ENCODE data around the gene CEP57L1. TPM values are rescaled to one million over a fixed set of nuclear protein-coding genes. Genes with fewer than 3 reads are reported as not detected.

CEP57L1 gene
- total RNA-seq, 2 donors from 2014 or later = 10.2 to 13.1 TPM

DNA sequence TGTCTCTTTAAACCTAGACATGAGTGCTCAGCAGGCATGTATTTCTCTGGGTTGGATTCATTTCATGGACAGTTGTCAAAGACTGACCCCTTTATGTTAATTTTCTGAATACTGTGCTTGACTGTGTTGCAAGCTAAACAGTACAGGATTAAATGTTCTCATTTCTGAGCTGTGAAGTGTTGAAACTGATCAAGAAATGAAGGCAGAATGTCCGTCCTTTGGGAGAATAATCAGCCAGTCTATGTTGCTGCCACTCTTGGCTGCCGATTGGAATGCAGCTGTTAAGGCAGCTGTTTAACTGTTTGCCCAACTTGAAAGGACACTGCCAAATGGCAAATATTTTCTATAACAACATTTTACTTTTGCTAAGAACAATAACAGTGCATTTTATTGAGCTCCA lies 87.3 kb downstream of the CEP57L1 start:
- TF ChIP-seq, protein P1, sequence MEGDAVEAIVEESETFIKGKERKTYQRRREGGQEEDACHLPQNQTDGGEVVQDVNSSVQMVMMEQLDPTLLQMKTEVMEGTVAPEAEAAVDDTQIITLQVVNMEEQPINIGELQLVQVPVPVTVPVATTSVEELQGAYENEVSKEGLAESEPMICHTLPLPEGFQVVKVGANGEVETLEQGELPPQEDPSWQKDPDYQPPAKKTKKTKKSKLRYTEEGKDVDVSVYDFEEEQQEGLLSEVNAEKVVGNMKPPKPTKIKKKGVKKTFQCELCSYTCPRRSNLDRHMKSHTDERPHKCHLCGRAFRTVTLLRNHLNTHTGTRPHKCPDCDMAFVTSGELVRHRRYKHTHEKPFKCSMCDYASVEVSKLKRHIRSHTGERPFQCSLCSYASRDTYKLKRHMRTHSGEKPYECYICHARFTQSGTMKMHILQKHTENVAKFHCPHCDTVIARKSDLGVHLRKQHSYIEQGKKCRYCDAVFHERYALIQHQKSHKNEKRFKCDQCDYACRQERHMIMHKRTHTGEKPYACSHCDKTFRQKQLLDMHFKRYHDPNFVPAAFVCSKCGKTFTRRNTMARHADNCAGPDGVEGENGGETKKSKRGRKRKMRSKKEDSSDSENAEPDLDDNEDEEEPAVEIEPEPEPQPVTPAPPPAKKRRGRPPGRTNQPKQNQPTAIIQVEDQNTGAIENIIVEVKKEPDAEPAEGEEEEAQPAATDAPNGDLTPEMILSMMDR (IDR thresholded peaks at IDR 0.05) = no peak
- Histone ChIP-seq H3K4me1 (no peaks in the 10 kb centered on the region), H3K4me3 (no peak overlapping the region), H3K36me3 (no peaks in the 10 kb centered on the region), H3K27me3 (no peaks in the 10 kb centered on the region), H3K9me3 (no peaks in the 10 kb centered on the region), H3K9ac (ENCODE audit: low read depth in 2 of 2, low read length in 2 of 2) (no peak overlapping the region), H3K27ac (no peak overlapping the region)
- DNase-seq = no peak
- intact Hi-C loops (cut with DNase I) = no loop called here

DNA sequence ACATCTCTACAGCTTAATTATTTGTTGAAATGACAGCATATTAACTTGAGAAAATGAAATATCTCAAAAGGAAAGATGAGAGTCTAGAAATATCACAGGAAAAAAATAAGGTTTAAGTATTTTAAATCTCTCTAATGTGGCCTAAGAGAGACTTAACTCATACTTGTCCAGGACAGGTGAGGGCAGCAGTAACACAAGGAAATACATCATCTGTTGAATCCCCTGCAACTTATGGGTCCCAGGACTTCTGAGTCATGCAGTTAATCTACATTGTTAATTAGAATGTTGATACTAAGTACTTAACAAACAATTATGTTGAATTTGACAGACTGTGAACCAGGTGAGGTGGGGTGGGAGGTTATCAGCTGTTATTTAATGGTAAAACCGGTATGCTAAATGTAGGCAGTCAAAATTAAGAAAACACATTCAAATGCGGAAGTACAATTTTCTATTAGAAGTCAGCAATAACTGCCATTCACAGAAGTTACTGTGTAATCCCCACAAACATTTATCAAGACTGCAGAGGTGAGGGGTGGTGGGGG lies 87.9 kb downstream of the CEP57L1 start:
- no peaks in the 10 kb centered on the region for H3K4me1 ChIP-seq
- TF ChIP-seq, protein P1 (IDR thresholded peaks at IDR 0.05) = no peak
- no peaks in the 10 kb centered on the region for H3K27me3 ChIP-seq
- H3K9me3 ChIP-seq = no peaks in the 10 kb centered on the region
- no peak overlapping the region for H3K9ac ChIP-seq (ENCODE audit: low read depth in 2 of 2, low read length in 2 of 2)
- no peak for DNase-seq
- H3K36me3 ChIP-seq = no peaks in the 10 kb centered on the region
- no peak overlapping the region for H3K27ac ChIP-seq
- no peak overlapping the region for H3K4me3 ChIP-seq
- intact Hi-C loops (cut with DNase I) = no loop called here

- Histone ChIP-seq H3K9me3 (no peaks in the 10 kb centered on the region), H3K9ac (ENCODE audit: low read depth in 2 of 2, low read length in 2 of 2) (no peak overlapping the region), H3K36me3 (no peaks in the 10 kb centered on the region), H3K27ac (no peak overlapping the region), H3K4me3 (no peak overlapping the region), H3K4me1 (no peaks in the 10 kb centered on the region), H3K27me3 (no peaks in the 10 kb centered on the region)
- intact Hi-C loops (cut with DNase I) = loop anchor here (5.0 kb wide), 2 partner anchors 53 to 198 kb away; partner anchors contain the start of gene CD164
- TF ChIP-seq, protein P1 (IDR thresholded peaks at IDR 0.05) = no peak
- no peak for DNase-seq
These were observed 89.3 kb downstream of the CEP57L1 start for GRCh38 chr6:109184638-109185037.

GRCh38 chr6:109186012-109186411 lies 90.7 kb downstream of the CEP57L1 start:
- Histone ChIP-seq H3K27me3 (no peaks in the 10 kb centered on the region), H3K9ac (ENCODE audit: low read depth in 2 of 2, low read length in 2 of 2) (no peak overlapping the region), H3K9me3 (no peaks in the 10 kb centered on the region), H3K4me3 (no peak overlapping the region), H3K27ac (no peak overlapping the region), H3K4me1 (no peaks in the 10 kb centered on the region), H3K36me3 (no peaks in the 10 kb centered on the region)
- TF ChIP-seq, protein P1 (IDR thresholded peaks at IDR 0.05) = no peak
- intact Hi-C loops (cut with DNase I) = loop anchor here (5.0 kb wide), 2 partner anchors 51 to 196 kb away; partner anchors contain the start of gene CD164
- no peak for DNase-seq

- Histone ChIP-seq H3K9ac (ENCODE audit: low read depth in 2 of 2, low read length in 2 of 2) (no peak overlapping the region), H3K9me3 (no peaks in the 10 kb centered on the region), H3K36me3 (no peaks in the 10 kb centered on the region), H3K27me3 (no peaks in the 10 kb centered on the region), H3K4me3 (no peak overlapping the region), H3K27ac (no peak overlapping the region), H3K4me1 (no peaks in the 10 kb centered on the region)
- intact Hi-C loops (cut with DNase I) = loop anchor here (5.0 kb wide), 2 partner anchors 50 to 195 kb away; partner anchors contain the start of gene CD164
- DNase-seq = peak; percentile 76
- TF ChIP-seq, protein P1 (IDR thresholded peaks at IDR 0.05) = peak; percentile 98
These were observed 92.2 kb downstream of the CEP57L1 start for GRCh38 chr6:109187399-109188114.

Measured in colonic mucosa (tissue), 4 donors.